K562 (cell line): ENCODE measurements around the gene CD22.

ENCODE experiments used
- EZH2 ChIP-seq: IDR thresholded peaks from 2 replicates; pipeline ENCODE4 v1.6.1; 2012; ENCODE audit warnings: low read depth, mild to moderate bottlenecking, inconsistent platforms, low read length, borderline replicate concordance
- KLF16 ChIP-seq: IDR thresholded peaks from 2 replicates; pipeline ENCODE4 v1.6.1; 2016; ENCODE audit warnings: antibody characterized with exemption
- ZNF431 ChIP-seq: sonication (generic); formaldehyde crosslinking; IDR thresholded peaks from 2 replicates; pipeline ENCODE4 v1.8.0; 2022; ENCODE audit warnings: mild to moderate bottlenecking, missing genetic modification reagents

GRCh38 chr19:35389192-35389861, 60.3 kb downstream of the CD22 start:
- TF ChIP-seq EZH2, result no peak
- no peak for TF ChIP-seq KLF16
- TF ChIP-seq ZNF431 (CRISPR knock-in tag), result no peak
